ENCODE measurements around the gene MASP2. TPM values are rescaled to one million over a fixed set of nuclear protein-coding genes. Genes with fewer than 3 reads are reported as not detected.

The MASP2 gene
- polyA plus RNA-seq, 1 of the 3 experiments (the other 2 are of a cell fraction): not detected

- Histone ChIP-seq H3K9ac (no peak overlapping the region), H3K4me1 (ENCODE audit: control insufficient read depth in 1 of 2, insufficient read depth in 2 of 2, low read depth in 1 of 2, low read length in 1 of 2) (no peaks in the 10 kb centered on the region)
- CTCF ChIA-PET: interaction anchor here (1.7 to 3.7 kb wide), 6 partner anchors 11 to 606 kb away, joined by 4 to 118 read pairs (median 37); partner anchors contain the start of genes DISP3 and MASP2
These were observed 7.5 kb downstream of the MASP2 start for GRCh38 chr1:11039351-11040104.

More at GRCh38 chr1:11039351-11040104, 7.5 kb downstream of the MASP2 start:
- TF ChIP-seq FOSL2 (IDR thresholded peaks at IDR 0.05; ENCODE audit: borderline replicate concordance, low read depth): no peak
- TF ChIP-seq, protein P1, sequence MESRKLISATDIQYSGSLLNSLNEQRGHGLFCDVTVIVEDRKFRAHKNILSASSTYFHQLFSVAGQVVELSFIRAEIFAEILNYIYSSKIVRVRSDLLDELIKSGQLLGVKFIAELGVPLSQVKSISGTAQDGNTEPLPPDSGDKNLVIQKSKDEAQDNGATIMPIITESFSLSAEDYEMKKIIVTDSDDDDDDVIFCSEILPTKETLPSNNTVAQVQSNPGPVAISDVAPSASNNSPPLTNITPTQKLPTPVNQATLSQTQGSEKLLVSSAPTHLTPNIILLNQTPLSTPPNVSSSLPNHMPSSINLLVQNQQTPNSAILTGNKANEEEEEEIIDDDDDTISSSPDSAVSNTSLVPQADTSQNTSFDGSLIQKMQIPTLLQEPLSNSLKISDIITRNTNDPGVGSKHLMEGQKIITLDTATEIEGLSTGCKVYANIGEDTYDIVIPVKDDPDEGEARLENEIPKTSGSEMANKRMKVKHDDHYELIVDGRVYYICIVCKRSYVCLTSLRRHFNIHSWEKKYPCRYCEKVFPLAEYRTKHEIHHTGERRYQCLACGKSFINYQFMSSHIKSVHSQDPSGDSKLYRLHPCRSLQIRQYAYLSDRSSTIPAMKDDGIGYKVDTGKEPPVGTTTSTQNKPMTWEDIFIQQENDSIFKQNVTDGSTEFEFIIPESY (IDR thresholded peaks at IDR 0.05; ENCODE audit: borderline replicate concordance, low read depth): no peak
- TF ChIP-seq MXI1 (IDR thresholded peaks at IDR 0.05; ENCODE audit: low read depth, low read length): no peak
- TF ChIP-seq TEAD4 (IDR thresholded peaks at IDR 0.05; ENCODE audit: borderline replicate concordance, insufficient read depth): no peak
- TF ChIP-seq, protein P2, sequence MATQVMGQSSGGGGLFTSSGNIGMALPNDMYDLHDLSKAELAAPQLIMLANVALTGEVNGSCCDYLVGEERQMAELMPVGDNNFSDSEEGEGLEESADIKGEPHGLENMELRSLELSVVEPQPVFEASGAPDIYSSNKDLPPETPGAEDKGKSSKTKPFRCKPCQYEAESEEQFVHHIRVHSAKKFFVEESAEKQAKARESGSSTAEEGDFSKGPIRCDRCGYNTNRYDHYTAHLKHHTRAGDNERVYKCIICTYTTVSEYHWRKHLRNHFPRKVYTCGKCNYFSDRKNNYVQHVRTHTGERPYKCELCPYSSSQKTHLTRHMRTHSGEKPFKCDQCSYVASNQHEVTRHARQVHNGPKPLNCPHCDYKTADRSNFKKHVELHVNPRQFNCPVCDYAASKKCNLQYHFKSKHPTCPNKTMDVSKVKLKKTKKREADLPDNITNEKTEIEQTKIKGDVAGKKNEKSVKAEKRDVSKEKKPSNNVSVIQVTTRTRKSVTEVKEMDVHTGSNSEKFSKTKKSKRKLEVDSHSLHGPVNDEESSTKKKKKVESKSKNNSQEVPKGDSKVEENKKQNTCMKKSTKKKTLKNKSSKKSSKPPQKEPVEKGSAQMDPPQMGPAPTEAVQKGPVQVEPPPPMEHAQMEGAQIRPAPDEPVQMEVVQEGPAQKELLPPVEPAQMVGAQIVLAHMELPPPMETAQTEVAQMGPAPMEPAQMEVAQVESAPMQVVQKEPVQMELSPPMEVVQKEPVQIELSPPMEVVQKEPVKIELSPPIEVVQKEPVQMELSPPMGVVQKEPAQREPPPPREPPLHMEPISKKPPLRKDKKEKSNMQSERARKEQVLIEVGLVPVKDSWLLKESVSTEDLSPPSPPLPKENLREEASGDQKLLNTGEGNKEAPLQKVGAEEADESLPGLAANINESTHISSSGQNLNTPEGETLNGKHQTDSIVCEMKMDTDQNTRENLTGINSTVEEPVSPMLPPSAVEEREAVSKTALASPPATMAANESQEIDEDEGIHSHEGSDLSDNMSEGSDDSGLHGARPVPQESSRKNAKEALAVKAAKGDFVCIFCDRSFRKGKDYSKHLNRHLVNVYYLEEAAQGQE (IDR thresholded peaks at IDR 0.05; ENCODE audit: low read depth, low read length): no peak
- TF ChIP-seq CHD2 (IDR thresholded peaks at IDR 0.05; ENCODE audit: low read length, partially characterized antibody): no peak
- no peak for TF ChIP-seq USF2 (IDR thresholded peaks at IDR 0.05; ENCODE audit: borderline replicate concordance, low read depth, low read length)
- no peak for TF ChIP-seq YY1 (IDR thresholded peaks at IDR 0.05; ENCODE audit: low read depth)
- TF ChIP-seq RXRA (IDR thresholded peaks at IDR 0.05; ENCODE audit: borderline replicate concordance, low read depth): no peak
- TF ChIP-seq SIN3A (IDR thresholded peaks at IDR 0.05; ENCODE audit: borderline replicate concordance, low read depth, low read length): no peak
- TF ChIP-seq NFIC (IDR thresholded peaks at IDR 0.05; ENCODE audit: borderline replicate concordance): no peak
- TF ChIP-seq EZH2phosphoT487 (IDR thresholded peaks at IDR 0.05; ENCODE audit: borderline replicate concordance, low read depth): no peak
- H3K9me3 ChIP-seq: no peaks in the 10 kb centered on the region
- H3K9me2 ChIP-seq: no peaks in the 10 kb centered on the region
- no peaks in the 10 kb centered on the region for H3F3A ChIP-seq (replicated peaks; ENCODE audit: insufficient read depth)
- H3K27ac ChIP-seq (ENCODE audit: low read depth in 2 of 2, low read length in 1 of 2): no peak overlapping the region
- no peaks in the 10 kb centered on the region for H3K36me3 ChIP-seq (replicated peaks in 1 of 2; ENCODE audit: control insufficient read depth in 1 of 2, insufficient read depth in 2 of 2, low read length in 1 of 2)
- no peak overlapping the region for H2AFZ ChIP-seq (ENCODE audit: low read depth)
- H4K20me1 ChIP-seq (ENCODE audit: insufficient read depth): no peaks in the 10 kb centered on the region
- H3K4me2 ChIP-seq: no peak overlapping the region
- DNase-seq: no peak
- H3K4me3 ChIP-seq (ENCODE audit: low read depth in 2 of 2, low read length in 1 of 2): no peak overlapping the region
- POLR2A ChIA-PET: no interaction called here
- H3K79me2 ChIP-seq (ENCODE audit: insufficient read depth): no peaks in the 10 kb centered on the region
- H3K27me3 ChIP-seq (ENCODE audit: insufficient read depth): no peaks in the 10 kb centered on the region
- 17% methylated on average over 2 of the region's 2 CpGs for WGBS (ENCODE audit: low lambda C conversion rate)

All from SK-N-SH (cell line).